Smooth muscle cell (in vitro differentiated cells): ENCODE data around the gene MOB1A. TPM values are rescaled to one million over a fixed set of nuclear protein-coding genes. Genes with fewer than 3 reads are reported as not detected.

Experiments
- DNase-seq: peaks from one replicate; lab custom pipeline; 2025; ENCODE audit not compliant: unreplicated experiment; lab: John Stamatoyannopoulos, UW
- H2AFZ ChIP-seq: fragments of 200-600 bp; sonication (generic); 2 replicates; pipeline ENCODE4 v1.6.0; 2016; ENCODE audit warnings: antibody characterized with exemption, low read depth, mild to moderate bottlenecking
- H3F3A ChIP-seq: fragments of 200-600 bp; sonication (generic); 2 replicates; pipeline ENCODE4 v1.6.0; 2017; ENCODE audit warnings: antibody characterized with exemption, low read depth
- H3K27ac ChIP-seq: fragments of 200-600 bp; sonication (generic); 2 replicates; pipeline ENCODE4 v1.5.1; 2016; ENCODE audit warnings: low read depth, mild to moderate bottlenecking
- H3K27me3 ChIP-seq: fragments of 200-600 bp; sonication (generic); 2 replicates; pipeline ENCODE4 v1.6.1; 2016; ENCODE audit warnings: low read depth, mild to moderate bottlenecking
- H3K36me3 ChIP-seq: fragments of 200-600 bp; sonication (generic); 2 replicates; pipeline ENCODE4 v1.5.1; 2016; ENCODE audit warnings: low read depth
- H3K4me1 ChIP-seq: fragments of 200-600 bp; sonication (generic); 2 replicates; pipeline ENCODE4 v1.5.1; 2016; ENCODE audit warnings: low read depth
- H3K4me2 ChIP-seq: fragments of 200-600 bp; sonication (generic); 2 replicates; pipeline ENCODE4 v1.6.0; 2016; ENCODE audit warnings: mild to moderate bottlenecking
- H3K4me3 ChIP-seq: fragments of 200-600 bp; sonication (generic); 2 replicates; pipeline ENCODE4 v1.5.1; 2016; ENCODE audit warnings: mild to moderate bottlenecking
- H3K79me2 ChIP-seq: fragments of 200-600 bp; sonication (generic); 2 replicates; pipeline ENCODE4 v1.6.0; 2016; ENCODE audit warnings: low read depth, mild to moderate bottlenecking
- H3K9ac ChIP-seq: fragments of 200-600 bp; sonication (generic); 2 replicates; pipeline ENCODE4 v1.6.0; 2016; ENCODE audit warnings: low read depth
- H3K9me3 ChIP-seq: fragments of 200-600 bp; sonication (generic); replicated peaks from 2 replicates; pipeline ENCODE4 v1.5.1; 2016; ENCODE audit warnings: low read depth
- H4K20me1 ChIP-seq: fragments of 200-600 bp; sonication (generic); 2 replicates; pipeline ENCODE4 v1.6.0; 2016; ENCODE audit warnings: low read depth
- CTCF ChIP-seq: fragments of 200-600 bp; sonication (generic); IDR thresholded peaks from 2 replicates; pipeline ENCODE4 v1.5.1; 2017; ENCODE audit warnings: borderline replicate concordance, mild to moderate bottlenecking, antibody characterized with exemption; ENCODE audit not compliant: insufficient read depth, poor library complexity, severe bottlenecking
- WGBS: methylation state at CpG from one replicate; pipeline ENCODE4 v1.1.7; 2016; ENCODE audit warnings: low lambda C conversion rate; 5-methylcytosine and 5-hydroxymethylcytosine counted together
- polyA plus RNA-seq: library from polyadenylated mRNA; unstranded; fragments of >200 nt; fragmentation: Nextera tagmentation; extraction: Ambion mirVana; gene quantifications from 2 replicates; pipeline ENCODE4 v1.2.1, GENCODE V29; 2016
- total RNA-seq: library from RNA; depleted of rRNA; stranded (reverse); fragments of >200 nt; gene quantifications from 2 replicates; pipeline ENCODE4 v1.2.3, GENCODE V29; 2014

MOB1A gene
- total and polyA plus RNA-seq, 2 experiments from 2014 or later, result 45.2 to 98.1 TPM

- H3K36me3 ChIP-seq, result no peaks in the 10 kb centered on the region
- H3K9me3 ChIP-seq, result no peaks in the 10 kb centered on the region
- H3K27me3 ChIP-seq, result no peaks in the 10 kb centered on the region
- no peak for TF ChIP-seq CTCF
- peak overlapping the region; percentile 26 for H3K4me2 ChIP-seq
- no peak overlapping the region for H3K4me3 ChIP-seq
- H3K27ac ChIP-seq, result peak overlapping the region; percentile 45
- peaks cover 11% of the 10 kb centered on the region for H3K4me1 ChIP-seq
- peaks cover 3% of the 10 kb centered on the region for H3F3A ChIP-seq
- no peak overlapping the region for H2AFZ ChIP-seq
- H4K20me1 ChIP-seq, result peaks cover 100% of the 10 kb centered on the region
- DNase-seq, result no peak
- H3K79me2 ChIP-seq, result peaks cover 97% of the 10 kb centered on the region
- 70% methylated on average over 6 of the region's 6 CpGs for WGBS
- H3K9ac ChIP-seq, result no peak overlapping the region
Measured at GRCh38 chr2:74205596-74205995, 26.9 kb upstream of the MOB1A start.

GRCh38 chr2:74205113-74205512, 26.4 kb upstream of the MOB1A start:
- Histone ChIP-seq H3K4me2 (no peak overlapping the region), H3K4me3 (no peak overlapping the region), H3K9me3 (no peaks in the 10 kb centered on the region), H3K27me3 (no peaks in the 10 kb centered on the region), H3K9ac (no peak overlapping the region), H3K79me2 (peaks cover 100% of the 10 kb centered on the region), H2AFZ (no peak overlapping the region), H3K4me1 (peaks cover 16% of the 10 kb centered on the region), H3K27ac (peak overlapping the region; percentile 45), H3F3A (peaks cover 3% of the 10 kb centered on the region), H3K36me3 (no peaks in the 10 kb centered on the region), H4K20me1 (peaks cover 100% of the 10 kb centered on the region)
- WGBS, result 86% methylated on average over 5 of the region's 5 CpGs
- DNase-seq, result no peak
- no peak for TF ChIP-seq CTCF

GRCh38 chr2:74204436-74204835, 25.8 kb upstream of the MOB1A start:
- no peak overlapping the region for H3K4me2 ChIP-seq
- 94% methylated on average over 3 of the region's 3 CpGs for WGBS
- H2AFZ ChIP-seq, result no peak overlapping the region
- peaks cover 100% of the 10 kb centered on the region for H3K79me2 ChIP-seq
- DNase-seq, result no peak
- H3K4me3 ChIP-seq, result no peak overlapping the region
- H3K9me3 ChIP-seq, result no peaks in the 10 kb centered on the region
- peaks cover 100% of the 10 kb centered on the region for H4K20me1 ChIP-seq
- peaks cover 21% of the 10 kb centered on the region for H3K4me1 ChIP-seq
- no peak for TF ChIP-seq CTCF
- no peaks in the 10 kb centered on the region for H3K36me3 ChIP-seq
- H3K27me3 ChIP-seq, result no peaks in the 10 kb centered on the region
- peaks cover 3% of the 10 kb centered on the region for H3F3A ChIP-seq
- no peak overlapping the region for H3K9ac ChIP-seq
- H3K27ac ChIP-seq, result no peak overlapping the region

GRCh38 chr2:74201596-74201995, 22.9 kb upstream of the MOB1A start:
- no peak overlapping the region for H3K9ac ChIP-seq
- H3K79me2 ChIP-seq, result peaks cover 75% of the 10 kb centered on the region
- H4K20me1 ChIP-seq, result peaks cover 75% of the 10 kb centered on the region
- H3K9me3 ChIP-seq, result no peaks in the 10 kb centered on the region
- peak overlapping the region; percentile 95 for H3K27ac ChIP-seq
- peak overlapping the region; percentile 90 for H3K4me2 ChIP-seq
- WGBS, result 21% methylated on average over 1 of the region's 1 CpG
- no peak overlapping the region for H2AFZ ChIP-seq
- TF ChIP-seq CTCF, result no peak
- H3F3A ChIP-seq, result peaks cover 3% of the 10 kb centered on the region
- H3K4me1 ChIP-seq, result peaks cover 21% of the 10 kb centered on the region
- H3K36me3 ChIP-seq, result no peaks in the 10 kb centered on the region
- no peak overlapping the region for H3K4me3 ChIP-seq
- H3K27me3 ChIP-seq, result no peaks in the 10 kb centered on the region
- no peak for DNase-seq
